Stimulated activated naive CD4-positive, alpha-beta T cell treated with Interleukin-2 at 50 U/mL for 16 hours (primary cell): ENCODE results near the gene FGF8.
"Not testable (repeated sequence)": the region's sequence is repeated elsewhere in the genome, so short reads cannot be mapped to it uniquely, and the experiment has no call there.

ENCODE experiments used
- DNase-seq: peaks from one replicate; lab custom pipeline; 2025; lab: John Stamatoyannopoulos, UW

FGF8 gene

GRCh38 chr10:101775273-101776160 is at the start of gene FGF8:
FGF8 (minus strand) TSS chr10:101776114; CDS start chr10:101775900, 214 bp downstream.
- DNase-seq: no peak

DNA sequence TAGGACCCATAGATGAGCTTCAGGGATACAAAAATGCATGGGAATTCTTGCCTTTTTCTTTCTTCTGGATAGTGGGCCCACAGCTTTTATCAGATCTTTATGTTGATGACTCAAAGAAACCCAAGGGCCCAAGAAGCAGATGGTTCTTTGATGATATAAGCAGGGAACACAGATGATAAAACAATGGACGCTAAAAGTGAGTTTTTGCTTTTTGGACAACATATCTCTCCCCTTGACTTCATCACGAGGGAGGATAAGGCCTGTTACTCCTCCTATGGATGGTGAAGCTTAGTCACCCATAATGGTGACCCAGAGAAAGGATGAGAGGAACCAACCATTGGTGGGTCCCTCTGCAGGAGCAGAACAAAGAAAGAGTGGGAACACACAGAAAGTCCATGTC is 48.8 kb upstream of the FGF8 start:
- DNase-seq: no peak

DNA sequence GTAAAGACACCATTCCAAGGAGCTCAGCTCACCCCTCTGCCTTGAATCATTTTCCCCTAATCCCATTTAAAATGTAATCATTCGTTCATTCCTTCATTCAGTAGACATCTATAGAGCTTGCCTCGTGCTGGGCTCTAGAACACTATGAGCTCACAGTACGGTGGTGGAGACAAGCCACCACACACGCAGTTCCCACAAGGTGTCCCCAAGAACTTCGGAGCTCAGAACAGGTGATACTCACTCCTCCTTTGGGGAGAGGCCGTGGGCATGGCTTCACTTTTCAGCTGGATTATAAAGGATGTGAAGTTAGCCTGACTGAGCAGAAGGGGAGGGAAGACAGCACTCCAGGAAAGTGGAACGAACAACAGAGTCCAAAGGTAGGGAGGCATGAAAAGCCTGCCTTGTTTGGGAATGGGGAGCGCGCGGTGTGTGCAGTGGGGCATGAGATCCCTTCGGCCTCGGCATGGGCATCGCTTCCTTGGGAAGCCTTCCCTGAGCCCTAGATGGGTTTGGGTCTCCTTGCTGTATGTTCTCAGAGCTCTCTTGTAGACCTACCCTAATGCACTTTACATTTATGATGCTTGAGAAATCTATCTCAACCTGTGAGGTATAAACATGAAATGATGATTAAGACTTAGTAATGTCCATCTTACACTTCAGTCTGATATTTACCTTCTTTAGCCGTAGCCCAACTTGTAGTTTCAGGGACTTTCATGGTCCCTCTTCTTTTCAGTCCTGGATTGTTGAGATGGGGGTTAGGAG is 43.1 kb upstream of the FGF8 start:
- DNase-seq: no peak

GRCh38 chr10:101818119-101818871 is 42.4 kb upstream of the FGF8 start, which contains the start of gene OGA:
OGA (minus strand) TSS chr10:101818444; CDS start chr10:101818022, 422 bp downstream.
- DNase-seq: peak; percentile 100

DNA sequence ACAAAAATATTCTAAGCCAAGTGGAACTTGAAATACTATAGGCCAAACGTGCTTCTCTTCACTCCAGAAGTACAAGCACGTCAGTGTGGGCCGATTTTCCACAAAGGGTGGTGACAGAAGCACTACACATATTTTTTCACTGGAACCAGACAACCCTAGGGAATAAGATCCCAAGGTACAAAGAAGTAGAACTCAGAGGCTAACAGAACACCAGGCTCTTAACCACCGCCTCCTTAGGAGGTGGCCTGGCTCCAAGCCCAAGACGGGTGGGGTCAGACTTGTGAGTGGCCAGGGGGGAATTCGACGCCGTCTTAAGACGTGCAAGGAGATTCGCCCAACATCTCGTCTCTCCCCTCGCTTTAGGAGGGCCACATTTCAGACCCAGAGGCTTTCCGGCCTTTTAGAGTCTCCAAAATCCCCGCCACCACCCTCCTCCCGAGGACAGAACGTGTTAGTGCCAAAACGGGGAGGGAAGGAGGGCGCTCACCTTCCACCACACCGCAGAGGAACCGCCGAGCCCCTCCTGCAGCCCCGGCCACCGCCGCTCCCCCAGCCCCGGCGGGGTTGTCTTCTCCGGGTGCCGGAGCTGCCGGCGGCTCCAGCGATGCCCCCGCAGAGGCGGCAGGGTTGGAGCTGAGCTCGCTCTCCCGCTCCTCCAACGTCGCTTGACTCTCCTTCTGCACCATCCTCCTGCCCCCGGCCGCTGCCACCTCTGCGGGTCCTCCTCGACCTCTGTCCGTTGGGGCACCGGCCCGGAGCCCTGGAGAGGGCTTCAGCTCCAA is 41.6 kb upstream of the FGF8 start:
- DNase-seq: no peak

- DNase-seq: no peak
Measured at GRCh38 chr10:101816913-101817336, 41.0 kb upstream of the FGF8 start.

DNA sequence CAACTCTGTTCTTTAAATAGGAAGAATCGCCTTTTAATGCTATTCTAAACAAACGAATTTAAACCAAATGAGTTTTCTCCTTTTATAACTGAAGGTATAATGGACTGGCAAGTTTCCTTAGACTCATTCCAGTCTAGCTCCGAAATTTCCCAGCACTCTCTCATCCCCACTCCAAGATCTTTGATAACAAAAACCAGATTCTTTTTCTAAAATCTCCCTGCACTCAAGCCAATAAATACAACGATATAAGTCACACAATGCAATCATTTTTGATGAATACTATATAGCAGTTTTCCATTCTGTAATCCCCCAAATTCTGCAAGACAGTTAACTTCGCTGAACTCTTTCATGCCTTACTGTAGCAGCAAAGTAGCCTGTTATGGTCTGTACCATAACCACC is 40.5 kb upstream of the FGF8 start:
- no peak for DNase-seq

GRCh38 chr10:101814466-101815071 is 38.7 kb upstream of the FGF8 start:
- DNase-seq: no peak

GRCh38 chr10:101812606-101813005 is 36.7 kb upstream of the FGF8 start:
- DNase-seq: no peak

- no peak for DNase-seq
Measured at GRCh38 chr10:101807158-101807557, 31.2 kb upstream of the FGF8 start.

DNA sequence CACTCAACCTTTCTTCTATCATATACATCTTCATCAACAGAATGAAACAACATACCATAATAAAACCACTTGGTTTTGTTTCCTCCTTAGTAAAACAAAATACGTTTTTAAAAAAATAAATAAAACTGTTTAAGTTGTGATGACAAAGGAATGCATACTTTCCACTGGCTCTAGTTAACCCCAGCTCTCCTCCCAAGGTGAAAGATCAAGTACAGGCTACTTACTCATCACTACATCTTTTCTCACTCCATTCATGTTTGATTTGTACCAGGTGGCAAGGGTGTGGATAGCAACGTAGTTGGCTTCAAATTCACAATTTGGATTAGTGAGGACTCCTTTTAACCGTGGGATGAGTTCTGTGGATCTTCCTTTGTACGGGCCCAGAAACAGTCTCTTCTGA is 27.6 kb upstream of the FGF8 start:
- no peak for DNase-seq

- no peak for DNase-seq
Measured at GRCh38 chr10:101797403-101798059, 21.6 kb upstream of the FGF8 start.

GRCh38 chr10:101793526-101793925 is 17.6 kb upstream of the FGF8 start:
- no peak for DNase-seq

DNA sequence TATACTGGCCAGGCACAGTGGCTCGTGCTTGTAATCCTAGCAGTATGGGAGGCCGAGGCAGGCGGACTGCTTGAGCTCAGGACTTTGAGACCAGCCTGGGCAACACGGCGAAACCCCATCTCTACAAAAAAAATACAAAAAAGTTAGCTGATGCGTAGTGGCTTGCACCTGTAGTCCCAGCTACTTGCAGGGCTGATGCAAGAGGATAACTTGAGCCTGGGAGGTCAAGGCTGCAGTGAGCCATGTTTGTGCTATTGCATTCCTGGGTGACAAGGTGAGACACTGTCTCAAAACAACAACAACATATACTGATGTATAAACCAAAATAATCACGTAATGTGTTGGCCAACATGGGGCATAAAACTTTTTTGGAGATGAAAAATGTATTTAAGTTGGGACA is 13.8 kb upstream of the FGF8 start:
- no peak for DNase-seq

GRCh38 chr10:101789231-101789630 is 13.3 kb upstream of the FGF8 start:
- not testable (repeated sequence) for DNase-seq

- no peak for DNase-seq
Measured at GRCh38 chr10:101785801-101786200, 9.9 kb upstream of the FGF8 start.

- no peak for DNase-seq
Measured at GRCh38 chr10:101784558-101784957, 8.6 kb upstream of the FGF8 start.

- DNase-seq: no peak
Measured at GRCh38 chr10:101783736-101784118, 7.8 kb upstream of the FGF8 start.

GRCh38 chr10:101782811-101783735 is 7.2 kb upstream of the FGF8 start, which contains the start of gene NPM3:
NPM3 (minus strand) TSS chr10:101783446; CDS start chr10:101783390, 56 bp downstream.
- peak; percentile 88 for DNase-seq
